HG03045 (cell line): ENCODE data around the gene HOXD4.

Experiments used
- ATAC-seq: cut with Tn5 transposase; IDR thresholded peaks from one replicate; pipeline ENCODE4 v1.9.1; 2021; ENCODE audit warnings: mild to moderate bottlenecking, moderate library complexity; ENCODE audit not compliant: unreplicated experiment

The HOXD4 gene

DNA sequence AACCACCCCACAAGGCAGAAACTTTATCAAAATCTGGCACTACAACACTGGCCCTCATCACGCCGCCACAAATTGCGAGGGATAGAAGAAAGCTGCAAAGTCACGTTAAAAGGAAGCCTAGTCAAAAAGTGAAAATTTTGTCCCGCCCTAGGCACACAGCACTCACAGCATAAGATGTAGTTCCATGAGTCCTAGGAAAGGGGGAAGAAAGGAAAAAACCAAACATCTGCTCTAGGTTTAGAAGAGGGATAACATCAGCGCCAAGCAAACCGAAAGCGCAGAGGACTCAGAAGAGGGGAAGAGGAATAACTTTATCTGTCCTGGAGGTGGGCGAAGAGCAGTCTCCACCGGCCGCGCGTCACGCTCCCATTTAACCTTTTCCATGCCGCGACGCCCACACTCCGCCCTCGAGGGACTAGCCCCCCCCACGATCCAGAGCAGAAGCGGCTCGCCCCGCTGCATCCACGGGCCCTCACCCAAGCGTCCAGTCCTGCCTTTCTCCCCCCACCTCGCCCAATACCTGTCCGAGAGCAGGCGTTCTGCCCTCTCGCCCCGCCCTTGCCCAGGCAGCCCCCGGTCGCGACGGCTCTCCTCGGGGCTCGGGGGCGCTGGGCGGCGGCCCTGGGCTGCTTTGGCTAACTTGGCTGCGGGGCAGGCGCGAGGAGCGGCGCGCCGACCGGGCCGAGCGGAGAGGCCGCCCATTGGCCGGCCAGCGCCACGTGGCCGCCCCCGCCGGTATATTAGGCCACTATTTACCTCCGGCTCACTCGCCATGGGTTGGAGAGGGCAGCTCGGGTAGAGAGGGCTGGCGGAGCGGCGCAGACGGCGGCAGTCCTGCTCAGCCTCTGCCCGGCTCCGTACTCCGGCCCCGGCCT lies 36.8 kb downstream of the HOXD4 start, which contains the start of gene HOXD1:
Gene HOXD1 (plus strand): TSS at position 770 of the 875 bp plus-strand sequence. CDS start 134 bp downstream, outside the sequence.
- ATAC-seq, result no peak

DNA sequence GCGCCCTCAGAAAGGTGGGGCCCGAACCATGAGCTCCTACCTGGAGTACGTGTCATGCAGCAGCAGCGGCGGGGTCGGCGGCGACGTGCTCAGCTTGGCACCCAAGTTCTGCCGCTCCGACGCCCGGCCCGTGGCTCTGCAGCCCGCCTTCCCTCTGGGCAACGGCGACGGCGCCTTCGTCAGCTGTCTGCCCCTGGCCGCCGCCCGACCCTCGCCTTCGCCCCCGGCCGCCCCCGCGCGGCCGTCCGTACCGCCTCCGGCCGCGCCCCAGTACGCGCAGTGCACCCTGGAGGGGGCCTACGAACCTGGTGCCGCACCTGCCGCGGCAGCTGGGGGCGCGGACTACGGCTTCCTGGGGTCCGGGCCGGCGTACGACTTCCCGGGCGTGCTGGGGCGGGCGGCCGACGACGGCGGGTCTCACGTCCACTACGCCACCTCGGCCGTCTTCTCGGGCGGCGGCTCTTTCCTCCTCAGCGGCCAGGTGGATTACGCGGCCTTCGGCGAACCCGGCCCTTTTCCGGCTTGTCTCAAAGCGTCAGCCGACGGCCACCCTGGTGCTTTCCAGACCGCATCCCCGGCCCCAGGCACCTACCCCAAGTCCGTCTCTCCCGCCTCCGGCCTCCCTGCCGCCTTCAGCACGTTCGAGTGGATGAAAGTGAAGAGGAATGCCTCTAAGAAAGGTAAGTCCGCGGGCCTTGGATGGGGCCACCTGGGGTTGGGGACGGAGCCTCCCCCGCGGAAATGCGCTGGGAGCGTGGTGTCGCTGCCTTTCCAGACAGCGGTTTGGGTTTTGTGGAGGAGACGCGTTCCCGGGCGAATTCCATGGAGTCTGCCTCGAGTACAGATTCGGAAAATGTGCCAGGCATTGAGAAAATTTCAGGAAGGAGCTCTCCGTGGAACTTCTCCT lies 37.7 kb downstream of the HOXD4 start:
- ATAC-seq, result no peak

DNA sequence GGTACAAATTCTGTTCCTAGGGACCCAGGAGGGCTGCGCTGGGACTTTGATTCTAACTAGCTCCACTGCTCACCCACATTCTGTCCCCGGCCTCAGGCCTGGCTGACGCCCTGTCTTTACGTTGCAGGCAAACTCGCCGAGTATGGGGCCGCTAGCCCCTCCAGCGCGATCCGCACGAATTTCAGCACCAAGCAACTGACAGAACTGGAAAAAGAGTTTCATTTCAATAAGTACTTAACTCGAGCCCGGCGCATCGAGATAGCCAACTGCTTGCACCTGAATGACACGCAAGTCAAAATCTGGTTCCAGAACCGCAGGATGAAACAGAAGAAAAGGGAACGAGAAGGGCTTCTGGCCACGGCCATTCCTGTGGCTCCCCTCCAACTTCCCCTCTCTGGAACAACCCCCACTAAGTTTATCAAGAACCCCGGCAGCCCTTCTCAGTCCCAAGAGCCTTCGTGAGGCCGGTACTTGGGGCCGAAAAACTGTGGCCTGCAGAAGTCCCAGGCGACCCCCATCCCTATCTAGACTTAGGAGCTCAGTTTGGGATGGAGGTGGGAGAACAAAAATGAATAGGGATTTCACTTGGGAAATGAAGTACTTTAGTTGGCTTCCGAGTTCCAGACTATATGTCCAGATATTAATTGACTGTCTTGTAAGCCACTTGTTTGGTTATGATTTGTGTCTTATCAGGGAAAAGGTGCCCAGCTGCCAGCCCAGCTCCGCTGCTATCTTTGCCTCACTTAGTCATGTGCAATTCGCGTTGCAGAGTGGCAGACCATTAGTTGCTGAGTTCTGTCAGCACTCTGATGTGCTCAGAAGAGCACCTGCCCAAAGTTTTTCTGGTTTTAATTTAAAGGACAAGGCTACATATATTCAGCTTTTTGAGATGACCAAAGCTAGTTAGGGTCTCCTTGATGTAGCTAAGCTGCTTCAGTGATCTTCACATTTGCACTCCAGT lies 38.6 kb downstream of the HOXD4 start:
- no peak for ATAC-seq

DNA sequence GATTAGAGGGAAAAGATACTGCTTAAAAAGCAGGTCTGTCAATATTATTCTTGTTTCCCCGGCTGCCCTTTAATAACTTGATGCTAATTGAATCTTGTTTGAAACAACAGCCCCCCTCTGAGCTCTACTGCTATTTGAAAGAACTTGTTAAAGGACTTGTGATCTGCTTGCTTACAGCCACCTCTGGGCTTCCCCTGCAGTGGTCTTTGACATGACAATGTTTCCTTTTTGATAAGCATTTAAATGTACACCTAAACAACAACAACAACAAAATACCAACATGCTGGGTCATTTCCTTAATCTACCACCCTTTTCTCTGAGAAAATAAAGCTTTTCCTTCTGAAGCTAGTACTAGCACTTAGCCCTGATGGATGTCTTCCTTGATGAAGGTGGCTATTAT lies 41.0 kb downstream of the HOXD4 start:
- ATAC-seq, result no peak

DNA sequence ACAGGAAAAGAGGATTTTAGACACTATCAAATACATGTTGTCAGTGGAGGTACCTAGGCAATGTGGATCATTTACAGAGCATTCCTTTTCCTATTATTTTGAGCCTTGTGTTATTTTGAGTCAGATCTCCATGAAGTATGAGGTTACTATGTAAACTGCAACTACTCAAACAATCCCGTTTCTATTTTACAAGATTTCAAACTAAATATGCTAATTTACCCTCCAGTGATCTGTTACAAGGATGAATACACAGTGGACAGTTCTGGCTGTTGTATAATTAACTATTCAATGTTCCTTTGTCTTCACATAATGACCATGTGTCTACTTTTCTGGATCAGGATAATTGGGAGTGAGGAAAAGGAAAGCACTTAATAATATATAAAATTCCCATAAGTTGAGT lies 41.7 kb downstream of the HOXD4 start:
- ATAC-seq, result no peak

DNA sequence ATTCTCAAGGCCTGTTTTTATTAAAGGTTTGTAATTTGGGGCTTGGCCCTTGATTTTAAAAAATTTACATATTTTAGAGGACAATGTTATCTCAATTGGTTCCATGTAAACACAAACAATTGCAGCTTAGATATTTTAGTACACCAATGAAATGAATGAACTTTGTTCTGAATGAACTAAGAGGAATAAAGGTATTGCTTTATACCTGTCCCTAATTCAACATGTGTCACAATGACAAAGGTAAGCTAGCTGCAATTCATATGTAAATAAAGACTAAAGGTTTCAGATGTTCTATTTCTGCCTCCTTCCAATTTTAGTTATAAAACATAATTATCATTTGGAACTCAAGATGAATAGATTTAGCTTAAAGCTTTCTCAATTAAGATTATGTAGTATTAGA lies 48.6 kb downstream of the HOXD4 start:
- ATAC-seq, result no peak

DNA sequence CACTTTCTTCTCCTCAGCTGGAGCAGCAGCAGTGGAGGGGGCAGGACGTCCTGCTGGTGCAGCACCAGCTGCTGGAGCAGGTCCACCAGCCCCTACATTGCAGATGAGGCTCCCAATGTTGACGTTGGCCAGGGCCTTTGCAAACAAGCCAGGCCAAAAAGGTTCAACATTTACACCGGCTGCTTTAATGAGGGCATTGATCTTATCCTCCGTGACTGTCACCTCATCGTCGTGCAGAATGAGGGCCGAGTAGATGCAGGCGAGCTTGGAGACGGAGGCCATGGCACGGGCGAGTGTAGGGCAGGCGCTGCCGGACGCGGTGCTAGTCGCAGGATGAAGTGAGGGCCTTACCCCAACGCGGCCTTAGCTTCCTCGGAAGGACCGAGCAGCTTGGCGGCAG lies 49.6 kb downstream of the HOXD4 start:
- ATAC-seq, result no peak

DNA sequence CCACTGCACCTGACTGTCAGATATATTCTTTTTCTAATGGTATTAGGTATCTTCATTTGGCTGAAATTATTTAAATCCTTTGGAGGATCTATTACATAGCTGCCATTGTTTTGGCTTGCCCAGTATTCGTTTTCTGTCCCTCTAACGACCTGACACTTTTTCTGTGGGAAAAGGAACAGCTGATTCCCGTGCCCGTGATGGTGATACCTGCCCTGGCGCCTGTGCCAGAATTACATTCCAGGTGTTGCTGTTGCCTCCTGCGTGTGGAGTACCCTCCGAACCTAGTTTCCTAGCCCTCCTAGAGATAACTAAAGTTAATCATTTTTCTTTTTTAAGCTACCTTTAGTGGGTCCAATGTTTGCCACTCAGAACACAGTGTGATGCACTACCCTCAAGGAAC lies 51.1 kb downstream of the HOXD4 start:
- ATAC-seq, result no peak
